HepG2 (cell line): Measurements from ENCODE around the gene CEBPE. TPM values are rescaled to one million over a fixed set of nuclear protein-coding genes. Genes with fewer than 3 reads are reported as not detected.
A peak's percentile ranks its signal among the peaks of the same experiment; 100 is the strongest.

Experiments used
- ADNP ChIP-seq: sonication (generic); formaldehyde crosslinking; IDR thresholded peaks from 2 replicates; pipeline ENCODE4 v1.4.0; 2020; ENCODE audit warnings: missing genetic modification reagents
- ARNT2 ChIP-seq: sonication (generic); formaldehyde crosslinking; IDR thresholded peaks from 2 replicates; pipeline ENCODE4 v1.8.0; 2022; ENCODE audit warnings: mild to moderate bottlenecking, low read depth, missing genetic modification reagents, moderate library complexity
- CEBPB ChIP-seq: IDR thresholded peaks from 2 replicates; pipeline ENCODE4 v1.6.1; 2011; ENCODE audit warnings: low read depth, low read length, improper control_type of control experiment, borderline replicate concordance
- CHD4 ChIP-seq: fragments of 200-600 bp; sonication (generic); IDR thresholded peaks from 2 replicates; pipeline ENCODE4 v1.7.0; 2017; ENCODE audit warnings: mild to moderate bottlenecking, low read length, borderline replicate concordance
- ESRRA ChIP-seq: sonication (generic); formaldehyde crosslinking; IDR thresholded peaks from 2 replicates; pipeline ENCODE4 v1.5.1; 2020; ENCODE audit warnings: mild to moderate bottlenecking, low read depth, missing genetic modification reagents
- ETV5 ChIP-seq: IDR thresholded peaks from 2 replicates; pipeline ENCODE4 v1.6.1; 2018; ENCODE audit warnings: missing biosample characterization, missing genetic modification reagents, inconsistent platforms, borderline replicate concordance
- HNRNPUL1 ChIP-seq: fragments of 200-400 bp; formaldehyde crosslinking; IDR thresholded peaks from 2 replicates; pipeline ENCODE4 v1.6.1; 2017; ENCODE audit warnings: low read depth, mild to moderate bottlenecking, low read length, moderate library complexity
- KLF6 ChIP-seq: IDR thresholded peaks from 2 replicates; pipeline ENCODE4 v1.8.0; 2016; ENCODE audit warnings: missing biosample characterization, missing genetic modification reagents
- KMT2A ChIP-seq: sonication (generic); formaldehyde crosslinking; IDR thresholded peaks from 2 replicates; pipeline ENCODE4 v1.4.0; 2020; ENCODE audit warnings: missing genetic modification reagents
- MBNL3 ChIP-seq: fragments of 250-450 bp; sonication (Bioruptor Pico); conservative IDR thresholded peaks from 2 replicates; pipeline ENCODE4 v1.8.0; 2022; ENCODE audit warnings: mild to moderate bottlenecking, inconsistent platforms
- MTA3 ChIP-seq: sonication (generic); formaldehyde crosslinking; IDR thresholded peaks from 2 replicates; pipeline ENCODE4 v1.4.0; 2020; ENCODE audit warnings: missing genetic modification reagents
- MXI1 ChIP-seq: IDR thresholded peaks from 3 replicates; pipeline ENCODE4 v1.6.1; 2012; ENCODE audit warnings: low read depth, low read length, inconsistent platforms, borderline replicate concordance
- NPAS2 ChIP-seq: sonication (generic); formaldehyde crosslinking; IDR thresholded peaks from 2 replicates; pipeline ENCODE4 v1.8.0; 2022; ENCODE audit warnings: mild to moderate bottlenecking, missing genetic modification reagents, borderline replicate concordance
- TEAD2 ChIP-seq: sonication (generic); formaldehyde crosslinking; IDR thresholded peaks from 2 replicates; pipeline ENCODE4 v1.9.0; 2021; ENCODE audit warnings: missing genetic modification reagents
- ZFP62 ChIP-seq: sonication (generic); formaldehyde crosslinking; IDR thresholded peaks from 2 replicates; pipeline ENCODE4 v1.4.0; 2020; ENCODE audit warnings: missing genetic modification reagents
- ZFY ChIP-seq: sonication (generic); formaldehyde crosslinking; IDR thresholded peaks from 2 replicates; pipeline ENCODE4 v1.4.0; 2020; ENCODE audit warnings: missing genetic modification reagents
- ZMYM3 ChIP-seq: sonication (generic); formaldehyde crosslinking; IDR thresholded peaks from 2 replicates; pipeline ENCODE4 v1.5.1; 2020; ENCODE audit warnings: mild to moderate bottlenecking, missing genetic modification reagents
- ZNF10 ChIP-seq: sonication (generic); formaldehyde crosslinking; IDR thresholded peaks from 2 replicates; pipeline ENCODE4 v1.4.0; 2020; ENCODE audit warnings: mild to moderate bottlenecking, low read depth, missing genetic modification reagents, borderline replicate concordance
- ZNF441 ChIP-seq: sonication (generic); formaldehyde crosslinking; IDR thresholded peaks from 2 replicates; pipeline ENCODE4 v1.7.0; 2021; ENCODE audit warnings: missing genetic modification reagents, borderline replicate concordance
- ZNF501 ChIP-seq: sonication (generic); formaldehyde crosslinking; IDR thresholded peaks from 2 replicates; pipeline ENCODE4 v1.5.1; 2020; ENCODE audit warnings: mild to moderate bottlenecking, moderate library complexity, missing genetic modification reagents
- ZNF510 ChIP-seq: sonication (generic); formaldehyde crosslinking; IDR thresholded peaks from 2 replicates; pipeline ENCODE4 v1.4.0; 2020; ENCODE audit warnings: low read depth, mild to moderate bottlenecking, missing genetic modification reagents
- ZNF576 ChIP-seq: sonication (generic); formaldehyde crosslinking; IDR thresholded peaks from 2 replicates; pipeline ENCODE4 v1.4.0; 2020; ENCODE audit warnings: mild to moderate bottlenecking, missing genetic modification reagents
- ZNF577 ChIP-seq: sonication (generic); formaldehyde crosslinking; IDR thresholded peaks from 2 replicates; pipeline ENCODE4 v1.4.0; 2020; ENCODE audit warnings: mild to moderate bottlenecking, low read depth, missing genetic modification reagents, borderline replicate concordance
- ZNF704 ChIP-seq: sonication (generic); formaldehyde crosslinking; IDR thresholded peaks from 2 replicates; pipeline ENCODE4 v1.8.1; 2023; ENCODE audit warnings: mild to moderate bottlenecking, inconsistent platforms, moderate library complexity, missing genetic modification reagents, borderline replicate concordance
- ZSCAN22 ChIP-seq: sonication (generic); formaldehyde crosslinking; IDR thresholded peaks from 2 replicates; pipeline ENCODE4 v1.4.0; 2020; ENCODE audit warnings: mild to moderate bottlenecking, missing genetic modification reagents
- polyA plus RNA-seq, 8 experiments: library from polyadenylated mRNA; depleted of rRNA in 3 of 8; stranded (reverse) in 7 of 8; unstranded in 1 of 8; fragments of >200 nt; fragmentation: Illumina TruSeq in 4 of 8; extraction: Trizol in 4 of 8; gene quantifications; 2 replicates each; pipeline versions ENCODE4 v1.2.1 to v1.2.3, GENCODE V29; 2011 to 2016; ENCODE audit warnings: low read depth in 4 of 8, missing spikeins in 1 of 8, mixed read lengths in 1 of 8; ENCODE audit not compliant: insufficient read depth in 1 of 8
- total RNA-seq, 5 experiments: library from RNA; depleted of rRNA; stranded (reverse); fragments of >200 nt; fragmentation: Illumina TruSeq; extraction: Trizol; gene quantifications; 2 replicates each; pipeline ENCODE4 v1.2.3, GENCODE V29; 2016; ENCODE audit warnings: low read depth in 1 of 5
- TF ChIP-seq, protein P1 (sequence below): sonication (generic); formaldehyde crosslinking; IDR thresholded peaks from 2 replicates; pipeline ENCODE4 v1.4.0; 2020; ENCODE audit warnings: low read depth, mild to moderate bottlenecking, missing genetic modification reagents
- TF ChIP-seq, protein P2 (sequence below): sonication (generic); formaldehyde crosslinking; IDR thresholded peaks from 2 replicates; pipeline ENCODE4 v1.5.1; 2020; ENCODE audit warnings: missing genetic modification reagents, mild to moderate bottlenecking, borderline replicate concordance

Gene CEBPE
- total and polyA plus RNA-seq, 2 of the 13 experiments (the other 11 are each of a cell fraction or from before 2014, with no cell fraction given) = 0.09 to 0.11 TPM

- TF ChIP-seq NPAS2 (CRISPR knock-in tag) = no peak
- TF ChIP-seq ESRRA = no peak
- 0 out of 2 replicates have a peak, but pooled peaks have one; percentile 14 for TF ChIP-seq CHD4
- no peak for TF ChIP-seq ZFP62 (CRISPR knock-in tag)
- TF ChIP-seq ZNF576 = no peak
- 0 out of 2 replicates have a peak, but pooled peaks have one; percentile 7 for TF ChIP-seq ZFY (CRISPR knock-in tag)
- TF ChIP-seq ARNT2 (CRISPR knock-in tag) = 0 out of 2 replicates have a peak, but pooled peaks have one; percentile 17
- TF ChIP-seq HNRNPUL1 = no peak
- TF ChIP-seq ZNF577 = no peak
- TF ChIP-seq MBNL3 (CRISPR knock-in tag) = no peak
- peak; percentile 38; the same call in 1 of the 2 replicates for TF ChIP-seq KMT2A (CRISPR knock-in tag)
- peak; percentile 6; the same call in 1 of the 2 replicates for TF ChIP-seq ETV5 (CRISPR knock-in tag)
- TF ChIP-seq, protein P1, sequence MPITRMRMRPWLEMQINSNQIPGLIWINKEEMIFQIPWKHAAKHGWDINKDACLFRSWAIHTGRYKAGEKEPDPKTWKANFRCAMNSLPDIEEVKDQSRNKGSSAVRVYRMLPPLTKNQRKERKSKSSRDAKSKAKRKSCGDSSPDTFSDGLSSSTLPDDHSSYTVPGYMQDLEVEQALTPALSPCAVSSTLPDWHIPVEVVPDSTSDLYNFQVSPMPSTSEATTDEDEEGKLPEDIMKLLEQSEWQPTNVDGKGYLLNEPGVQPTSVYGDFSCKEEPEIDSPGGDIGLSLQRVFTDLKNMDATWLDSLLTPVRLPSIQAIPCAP (CRISPR knock-in tag) = no peak
- TF ChIP-seq CEBPB = no peak
- TF ChIP-seq ZNF510 (CRISPR knock-in tag) = no peak
- TF ChIP-seq, protein P2, sequence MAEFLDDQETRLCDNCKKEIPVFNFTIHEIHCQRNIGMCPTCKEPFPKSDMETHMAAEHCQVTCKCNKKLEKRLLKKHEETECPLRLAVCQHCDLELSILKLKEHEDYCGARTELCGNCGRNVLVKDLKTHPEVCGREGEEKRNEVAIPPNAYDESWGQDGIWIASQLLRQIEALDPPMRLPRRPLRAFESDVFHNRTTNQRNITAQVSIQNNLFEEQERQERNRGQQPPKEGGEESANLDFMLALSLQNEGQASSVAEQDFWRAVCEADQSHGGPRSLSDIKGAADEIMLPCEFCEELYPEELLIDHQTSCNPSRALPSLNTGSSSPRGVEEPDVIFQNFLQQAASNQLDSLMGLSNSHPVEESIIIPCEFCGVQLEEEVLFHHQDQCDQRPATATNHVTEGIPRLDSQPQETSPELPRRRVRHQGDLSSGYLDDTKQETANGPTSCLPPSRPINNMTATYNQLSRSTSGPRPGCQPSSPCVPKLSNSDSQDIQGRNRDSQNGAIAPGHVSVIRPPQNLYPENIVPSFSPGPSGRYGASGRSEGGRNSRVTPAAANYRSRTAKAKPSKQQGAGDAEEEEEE (CRISPR knock-in tag) = no peak
- TF ChIP-seq TEAD2 = no peak
- TF ChIP-seq ZNF704 (CRISPR knock-in tag) = no peak
- TF ChIP-seq KLF6 (CRISPR knock-in tag) = no peak
- TF ChIP-seq ZMYM3 (CRISPR knock-in tag) = peak; percentile 68; the same call in 1 of the 2 replicates
- peak; percentile 18; the same call in 1 of the 2 replicates for TF ChIP-seq ZNF501 (CRISPR knock-in tag)
- TF ChIP-seq ZNF10 (CRISPR knock-in tag) = no peak
- TF ChIP-seq ADNP (CRISPR knock-in tag) = 0 out of 2 replicates have a peak, but pooled peaks have one; percentile 12
- peak; percentile 34; the same call in 1 of the 2 replicates for TF ChIP-seq ZNF441 (CRISPR knock-in tag)
- TF ChIP-seq ZSCAN22 (CRISPR knock-in tag) = no peak
- TF ChIP-seq MTA3 (CRISPR knock-in tag) = no peak
- no peak for TF ChIP-seq MXI1
Observed at GRCh38 chr14:23104591-23105347, 14.3 kb downstream of the CEBPE start, which contains the start of gene CIROP (continued).
